Mesothelial cell of epicardium (in vitro differentiated cells): ENCODE data around the gene TMC3. TPM values are rescaled to one million over a fixed set of nuclear protein-coding genes. Genes with fewer than 3 reads are reported as not detected.

Experiments used
- DNase-seq, 2 experiments: peaks; one replicate each; pipeline ENCODE4 v3.0.0; 2021; ENCODE audit warnings: low spot score in 2 of 2; ENCODE audit not compliant: unreplicated experiment in 2 of 2
- H3K27ac Mint-ChIP-seq: 2 replicates; pipeline ENCODE4 v1.8.0; 2021; ENCODE audit warnings: mixed read lengths
- H3K27me3 Mint-ChIP-seq: 2 replicates; pipeline ENCODE4 v1.8.0; 2021; ENCODE audit warnings: low read depth, mixed read lengths
- H3K36me3 Mint-ChIP-seq: 2 replicates; pipeline ENCODE4 v1.8.0; 2021; ENCODE audit warnings: mixed read lengths
- H3K4me1 Mint-ChIP-seq: 2 replicates; pipeline ENCODE4 v1.8.0; 2021; ENCODE audit warnings: mixed read lengths
- H3K4me3 Mint-ChIP-seq: 2 replicates; pipeline ENCODE4 v1.8.0; 2021; ENCODE audit warnings: mild to moderate bottlenecking, moderate library complexity, mixed read lengths
- H3K9me3 Mint-ChIP-seq: 2 replicates; pipeline ENCODE4 v1.8.0; 2021; ENCODE audit warnings: mixed read lengths
- CTCF ChIP-seq: fragments of 200-600 bp; sonication (generic); IDR thresholded peaks from one replicate; pipeline ENCODE4 v1.5.0; 2021; ENCODE audit warnings: antibody characterized with exemption; ENCODE audit not compliant: unreplicated experiment
- total RNA-seq: library from RNA; stranded (reverse); gene quantifications from 3 replicates; pipeline ENCODE4 v1.2.1, GENCODE V29; 2021

Gene TMC3
- total RNA-seq, 1 donor from 2014 or later = 0.04 TPM

DNA sequence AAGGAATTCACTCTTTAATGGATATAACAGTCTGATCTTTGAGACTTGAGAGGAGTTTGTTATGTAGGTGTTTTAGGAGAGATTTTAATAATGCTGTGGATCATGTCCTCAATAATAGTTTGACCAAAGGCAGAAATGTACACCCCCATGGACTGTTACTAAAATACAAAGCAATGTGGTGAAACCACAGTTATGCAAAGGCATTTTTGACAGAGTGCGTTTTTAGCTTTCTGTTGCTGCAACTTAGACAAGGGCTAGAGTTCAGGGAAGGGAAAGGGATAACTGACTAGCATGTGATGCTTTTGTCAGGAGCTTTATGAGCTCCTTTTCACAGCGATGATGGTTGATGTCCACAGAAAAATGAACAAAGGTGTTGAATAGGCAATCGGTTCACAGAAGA is 46.5 kb downstream of the TMC3 start:
- no peaks in the 10 kb centered on the region for H3K36me3 Mint-ChIP-seq
- no peak for DNase-seq
- H3K27ac Mint-ChIP-seq = peak overlapping the region; percentile 57
- peaks cover 2% of the 10 kb centered on the region for H3K27me3 Mint-ChIP-seq
- H3K4me3 Mint-ChIP-seq = no peak overlapping the region
- H3K4me1 Mint-ChIP-seq = peaks cover 48% of the 10 kb centered on the region
- TF ChIP-seq CTCF = no peak
- H3K9me3 Mint-ChIP-seq = no peaks in the 10 kb centered on the region

- H3K4me1 Mint-ChIP-seq = peaks cover 45% of the 10 kb centered on the region
- peaks cover 2% of the 10 kb centered on the region for H3K27me3 Mint-ChIP-seq
- DNase-seq = no peak
- no peaks in the 10 kb centered on the region for H3K9me3 Mint-ChIP-seq
- no peaks in the 10 kb centered on the region for H3K36me3 Mint-ChIP-seq
- TF ChIP-seq CTCF = no peak
- H3K27ac Mint-ChIP-seq = no peak overlapping the region
- no peak overlapping the region for H3K4me3 Mint-ChIP-seq
These were observed 47.4 kb downstream of the TMC3 start for GRCh38 chr15:81326466-81327212.

DNA sequence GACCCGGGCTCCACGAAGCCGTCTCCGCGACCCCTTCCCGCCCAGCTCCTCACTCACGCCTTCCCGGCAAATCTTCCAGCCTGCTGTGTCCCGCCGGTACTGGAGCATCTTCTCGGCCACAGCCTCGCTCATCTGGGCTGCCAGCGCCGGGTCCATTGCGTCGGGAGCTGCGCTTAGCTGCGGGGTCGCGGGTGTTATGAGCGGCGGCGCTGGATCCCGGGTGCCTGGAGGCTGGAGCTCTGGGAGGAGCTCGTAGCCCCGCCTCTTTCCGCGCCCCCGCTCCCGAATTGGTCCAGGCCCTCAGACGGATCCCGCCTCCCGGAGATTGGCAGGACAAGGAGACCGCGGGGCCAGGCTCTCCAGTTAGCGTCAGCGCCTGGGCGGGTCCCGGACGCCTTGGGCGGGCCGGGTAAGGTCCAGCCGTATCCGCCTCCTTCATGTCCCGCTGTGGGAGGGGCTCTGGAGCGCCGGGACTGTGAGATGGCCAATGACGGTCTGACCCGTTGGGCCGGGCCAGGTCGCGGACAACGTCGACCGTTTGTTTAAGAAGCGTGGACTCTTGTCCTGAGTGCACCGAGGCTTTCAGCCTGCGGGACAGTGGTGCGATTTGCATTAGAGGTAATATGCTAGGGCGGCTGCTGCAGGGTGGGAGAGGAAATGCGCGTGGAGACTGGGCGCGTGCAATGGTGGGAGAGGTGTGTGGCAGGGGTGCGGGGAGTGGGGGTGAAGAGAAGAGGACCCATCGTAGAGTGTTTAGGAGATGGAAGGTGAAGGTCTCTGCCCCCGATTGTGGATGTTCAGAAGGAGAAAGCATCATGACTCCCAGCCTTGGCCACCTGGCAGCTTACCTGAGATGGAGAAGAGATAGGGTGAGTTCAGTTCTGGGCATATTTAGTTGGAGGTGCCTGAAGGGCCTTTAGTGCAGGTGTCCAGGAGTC is 49.8 kb downstream of the TMC3 start, which contains the start of gene STARD5:
STARD5 (minus strand) TSS at position 198 of the 938 bp plus-strand sequence; CDS start at position 156, 42 bp downstream.
- H3K27ac Mint-ChIP-seq = peak within 1 kb of the TSS; percentile 78
- peaks cover 28% of the 10 kb centered on the region for H3K4me1 Mint-ChIP-seq
- no peak for TF ChIP-seq CTCF
- H3K4me3 Mint-ChIP-seq = peak within 1 kb of the TSS; percentile 96
- peaks cover 2% of the 10 kb centered on the region for H3K27me3 Mint-ChIP-seq
- peak; percentile 96 to 97 for DNase-seq
- H3K36me3 Mint-ChIP-seq = no peaks in the 10 kb centered on the region
- H3K9me3 Mint-ChIP-seq = no peaks in the 10 kb centered on the region

GRCh38 chr15:81323559-81323943 is 50.5 kb downstream of the TMC3 start:
- peaks cover 2% of the 10 kb centered on the region for H3K27me3 Mint-ChIP-seq
- H3K27ac Mint-ChIP-seq = peak overlapping the region; percentile 35
- H3K36me3 Mint-ChIP-seq = peaks cover 2% of the 10 kb centered on the region
- peak overlapping the region; percentile 96 for H3K4me3 Mint-ChIP-seq
- H3K4me1 Mint-ChIP-seq = peaks cover 28% of the 10 kb centered on the region
- no peak for DNase-seq
- TF ChIP-seq CTCF = no peak
- H3K9me3 Mint-ChIP-seq = no peaks in the 10 kb centered on the region

GRCh38 chr15:81322676-81323253 is 51.2 kb downstream of the TMC3 start:
- Mint-ChIP-seq H3K9me3 (no peaks in the 10 kb centered on the region), H3K4me1 (peaks cover 28% of the 10 kb centered on the region), H3K27ac (no peak overlapping the region)

More at GRCh38 chr15:81322676-81323253, 51.2 kb downstream of the TMC3 start:
- no peak for TF ChIP-seq CTCF
- Mint-ChIP-seq H3K4me3 (peak overlapping the region; percentile 49), H3K27me3 (peaks cover 2% of the 10 kb centered on the region), H3K36me3 (peaks cover 3% of the 10 kb centered on the region)
- no peak for DNase-seq
